ENCODE measurements around the gene TCF20. TPM values are rescaled to one million over a fixed set of nuclear protein-coding genes. Genes with fewer than 3 reads are reported as not detected.
A peak's percentile ranks its signal among the peaks of the same experiment; 100 is the strongest.

TCF20 gene
- total and polyA plus RNA-seq, 9 donors = 12.4 to 42.0 (median 34.0) TPM

- H3K27ac ChIP-seq = no peak overlapping the region
- DNase-seq = no peak
- no peaks in the 10 kb centered on the region for H3K27me3 ChIP-seq
- TF ChIP-seq CTCF (IDR thresholded peaks at IDR 0.05) = no peak
- no peak for TF ChIP-seq POLR2A (IDR thresholded peaks at IDR 0.05)
- TF ChIP-seq EP300 (IDR thresholded peaks at IDR 0.05) = no peak
- intact Hi-C loops (cut with DNase I) = no loop called here
- H3K4me3 ChIP-seq = no peak overlapping the region
- H3K9me3 ChIP-seq = no peaks in the 10 kb centered on the region
- WGBS, 3 donors = 76 to 79% (median 78%) methylated on average over 23 to 25 of the region's 25 CpGs
- no peaks in the 10 kb centered on the region for H3K36me3 ChIP-seq
- H3K4me1 ChIP-seq (ENCODE audit: insufficient read depth) = no peaks in the 10 kb centered on the region
Observed at GRCh38 chr22:42317691-42318547, 47.5 kb upstream of the TCF20 start.

GRCh38 chr22:42317008-42317407, 46.6 kb upstream of the TCF20 start:
- intact Hi-C loops (cut with DNase I) = no loop called here
- no peak overlapping the region for H3K4me3 ChIP-seq
- H3K27ac ChIP-seq = no peak overlapping the region
- DNase-seq = peak in 3 of 5 donors; percentile 27 to 57 (median 45)
- H3K27me3 ChIP-seq = no peaks in the 10 kb centered on the region
- 21 to 27% (median 23%) methylated on average over 13 of the region's 13 CpGs for WGBS, 3 donors
- H3K36me3 ChIP-seq = no peaks in the 10 kb centered on the region
- TF ChIP-seq EP300 (IDR thresholded peaks at IDR 0.05) (no peak), POLR2A (IDR thresholded peaks at IDR 0.05) (no peak), CTCF (IDR thresholded peaks at IDR 0.05) (no peak)
- H3K9me3 ChIP-seq = no peaks in the 10 kb centered on the region
- no peaks in the 10 kb centered on the region for H3K4me1 ChIP-seq (ENCODE audit: insufficient read depth)

GRCh38 chr22:42315392-42315756, 44.9 kb upstream of the TCF20 start:
- intact Hi-C loops (cut with DNase I) = no loop called here
- Histone ChIP-seq H3K36me3 (no peaks in the 10 kb centered on the region), H3K4me1 (ENCODE audit: insufficient read depth) (no peaks in the 10 kb centered on the region), H3K27ac (no peak overlapping the region), H3K27me3 (no peaks in the 10 kb centered on the region), H3K9me3 (no peaks in the 10 kb centered on the region), H3K4me3 (no peak overlapping the region)
- DNase-seq = no peak
- no peak for TF ChIP-seq POLR2A (IDR thresholded peaks at IDR 0.05)
- no peak for TF ChIP-seq CTCF (IDR thresholded peaks at IDR 0.05)
- TF ChIP-seq EP300 (IDR thresholded peaks at IDR 0.05) = no peak

- WGBS, 3 donors = 53 to 63% (median 54%) methylated on average over 5 of the region's 5 CpGs
- H3K9me3 ChIP-seq = no peaks in the 10 kb centered on the region
- no peak for DNase-seq
Observed at GRCh38 chr22:42314709-42315391, 44.4 kb upstream of the TCF20 start.

More at GRCh38 chr22:42314709-42315391, 44.4 kb upstream of the TCF20 start:
- intact Hi-C loops (cut with DNase I) = no loop called here
- H3K4me3 ChIP-seq = no peak overlapping the region
- H3K36me3 ChIP-seq = no peaks in the 10 kb centered on the region
- TF ChIP-seq EP300 (IDR thresholded peaks at IDR 0.05) (no peak), POLR2A (IDR thresholded peaks at IDR 0.05) (no peak), CTCF (IDR thresholded peaks at IDR 0.05) (no peak)
- no peaks in the 10 kb centered on the region for H3K27me3 ChIP-seq
- H3K27ac ChIP-seq = no peak overlapping the region
- H3K4me1 ChIP-seq (ENCODE audit: insufficient read depth) = no peaks in the 10 kb centered on the region
